PC-3 (cell line): Measurements from ENCODE around the gene RAET1E.

ENCODE experiments used
- CTCF ChIP-seq: fragments of 300-600 bp; sonication (generic); conservative IDR thresholded peaks from 2 replicates; pipeline ENCODE4 v1.5.1; 2017; ENCODE audit warnings: antibody characterized with exemption, low read depth, mild to moderate bottlenecking, low read length
- EZH2phosphoT487 ChIP-seq: fragments of 300-600 bp; sonication (generic); IDR thresholded peaks from 2 replicates; pipeline ENCODE4 v1.6.1; 2018; ENCODE audit warnings: mild to moderate bottlenecking, antibody characterized with exemption, low read length, borderline replicate concordance

- TF ChIP-seq EZH2phosphoT487 (no peak), CTCF (no peak)
Observed at GRCh38 chr6:149905371-149905910, 7.5 kb upstream of the RAET1E start.
